GM20000 (cell line): ENCODE results near the gene HOXD13.

Source experiments
- DNase-seq: peaks from one replicate; pipeline ENCODE4 v3.0.0; 2012; ENCODE audit warnings: low spot score
- TF ChIP-seq, protein P1 (sequence below): IDR thresholded peaks from 2 replicates; pipeline ENCODE4 v1.5.1; 2012; ENCODE audit warnings: mild to moderate bottlenecking, control low read depth; ENCODE audit errors: extremely low read depth, missing control alignments

HOXD13 gene

DNA sequence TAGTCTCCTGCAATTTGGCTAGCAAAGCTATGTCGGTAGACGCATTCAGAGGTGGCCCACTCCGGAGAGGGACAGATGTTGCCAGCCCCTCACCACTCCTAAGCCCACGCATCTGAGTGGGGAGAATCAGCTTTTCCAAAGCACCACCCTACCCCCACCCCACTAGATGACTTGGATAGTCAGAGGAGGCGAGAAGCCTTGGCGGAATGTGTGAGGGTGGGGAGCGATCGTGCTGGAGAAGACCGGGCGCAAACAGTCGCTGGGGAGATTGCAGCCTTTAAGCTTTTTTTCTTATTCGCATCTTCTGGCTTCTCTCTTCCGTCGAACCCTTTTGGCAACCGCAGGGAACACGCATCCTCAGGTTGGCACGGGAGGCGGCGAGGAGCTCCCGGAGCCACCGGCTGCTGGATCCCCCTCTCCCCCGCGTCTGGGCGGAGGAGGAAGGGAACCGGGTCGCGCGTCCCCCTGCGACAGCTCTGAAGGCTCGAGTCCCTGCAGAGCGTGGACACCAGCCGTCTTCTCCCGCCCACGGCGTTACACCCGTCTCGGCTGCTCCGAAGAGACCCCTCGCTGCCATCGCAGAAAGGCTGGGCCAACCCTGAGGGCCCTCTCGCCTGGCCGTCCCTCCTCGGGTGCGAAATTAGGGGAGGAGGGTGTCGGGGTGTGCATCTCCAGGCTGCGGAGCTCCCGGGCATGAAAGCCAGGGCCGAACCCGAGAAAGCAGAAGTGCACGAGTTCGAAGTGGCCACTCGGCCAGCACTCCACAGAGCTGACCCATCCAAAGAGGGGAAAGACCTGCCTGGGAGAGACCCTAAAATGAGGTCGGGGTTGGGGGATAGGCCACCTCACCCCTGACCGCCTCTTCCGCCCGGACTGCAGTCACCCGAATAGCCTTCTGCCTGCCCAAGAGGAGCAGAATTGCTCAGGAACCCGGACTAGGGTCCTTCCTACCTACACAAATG is 20.9 kb upstream of the HOXD13 start:
- TF ChIP-seq, protein P1, sequence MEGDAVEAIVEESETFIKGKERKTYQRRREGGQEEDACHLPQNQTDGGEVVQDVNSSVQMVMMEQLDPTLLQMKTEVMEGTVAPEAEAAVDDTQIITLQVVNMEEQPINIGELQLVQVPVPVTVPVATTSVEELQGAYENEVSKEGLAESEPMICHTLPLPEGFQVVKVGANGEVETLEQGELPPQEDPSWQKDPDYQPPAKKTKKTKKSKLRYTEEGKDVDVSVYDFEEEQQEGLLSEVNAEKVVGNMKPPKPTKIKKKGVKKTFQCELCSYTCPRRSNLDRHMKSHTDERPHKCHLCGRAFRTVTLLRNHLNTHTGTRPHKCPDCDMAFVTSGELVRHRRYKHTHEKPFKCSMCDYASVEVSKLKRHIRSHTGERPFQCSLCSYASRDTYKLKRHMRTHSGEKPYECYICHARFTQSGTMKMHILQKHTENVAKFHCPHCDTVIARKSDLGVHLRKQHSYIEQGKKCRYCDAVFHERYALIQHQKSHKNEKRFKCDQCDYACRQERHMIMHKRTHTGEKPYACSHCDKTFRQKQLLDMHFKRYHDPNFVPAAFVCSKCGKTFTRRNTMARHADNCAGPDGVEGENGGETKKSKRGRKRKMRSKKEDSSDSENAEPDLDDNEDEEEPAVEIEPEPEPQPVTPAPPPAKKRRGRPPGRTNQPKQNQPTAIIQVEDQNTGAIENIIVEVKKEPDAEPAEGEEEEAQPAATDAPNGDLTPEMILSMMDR: no peak
- DNase-seq: no peak

DNA sequence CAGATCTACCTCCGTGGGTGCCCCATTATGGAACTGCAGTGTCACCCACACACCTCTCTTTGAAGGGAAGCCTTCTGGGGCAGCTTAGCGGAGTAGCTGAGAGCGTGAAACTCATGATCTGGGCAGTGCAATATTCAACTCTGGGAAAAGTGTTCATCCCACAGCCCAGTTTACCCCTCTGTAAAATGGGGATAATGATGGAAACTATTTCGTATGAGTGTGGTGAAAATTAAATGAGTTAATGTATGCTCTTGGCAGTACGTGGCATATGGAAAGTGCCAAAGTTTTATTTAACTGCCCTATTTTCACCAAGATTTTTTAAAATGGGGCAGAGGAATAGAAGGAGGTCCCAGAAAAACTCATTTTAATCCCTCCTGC is 20.2 kb upstream of the HOXD13 start:
- TF ChIP-seq, protein P1: no peak
- no peak for DNase-seq

GRCh38 chr2:176072951-176073904 is 19.3 kb upstream of the HOXD13 start:
- DNase-seq: no peak
- TF ChIP-seq, protein P1: no peak

- DNase-seq: no peak
- TF ChIP-seq, protein P1: no peak
Measured at GRCh38 chr2:176074919-176075425, 17.5 kb upstream of the HOXD13 start.

DNA sequence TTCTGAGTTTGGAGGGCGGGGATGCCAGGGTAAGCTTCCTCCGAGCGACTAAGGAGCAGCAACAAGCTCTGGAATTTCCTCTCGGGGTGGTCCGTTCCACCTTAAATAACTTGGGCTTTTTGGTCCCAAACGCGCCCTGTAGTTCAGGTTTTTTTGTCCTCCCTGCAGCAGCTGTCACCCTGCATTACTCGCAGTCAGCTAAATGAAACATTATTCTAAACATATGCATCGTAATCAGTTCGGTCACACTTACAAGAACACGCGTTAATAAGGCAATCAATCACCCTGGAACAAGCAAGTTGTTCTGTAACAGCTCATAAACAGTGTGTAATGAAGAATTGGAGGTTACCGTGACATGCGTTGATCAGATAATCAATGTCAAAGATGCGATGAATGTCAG is 17.0 kb upstream of the HOXD13 start:
- TF ChIP-seq, protein P1: no peak
- DNase-seq: no peak

GRCh38 chr2:176076063-176076462 is 16.5 kb upstream of the HOXD13 start:
- TF ChIP-seq, protein P1: no peak
- DNase-seq: no peak
